HepG2 (cell line): ENCODE results near the gene TOB1.

Experiments
- MTF2 ChIP-seq: sonication (generic); formaldehyde crosslinking; IDR thresholded peaks from 2 replicates; pipeline ENCODE4 v1.5.0; 2020; ENCODE audit warnings: missing genetic modification reagents, borderline replicate concordance
- SMARCC2 ChIP-seq: fragments of 450-650 bp; IDR thresholded peaks from 2 replicates; pipeline ENCODE4 v1.6.1; 2017; ENCODE audit warnings: antibody characterized with exemption, mild to moderate bottlenecking
- SMARCE1 ChIP-seq: fragments of 450-650 bp; IDR thresholded peaks from 2 replicates; pipeline ENCODE4 v1.6.1; 2017; ENCODE audit warnings: borderline replicate concordance
- SMC3 ChIP-seq: IDR thresholded peaks from 2 replicates; pipeline ENCODE4 v1.6.1; 2011; ENCODE audit warnings: low read length, improper control_type of control experiment
- TBL1XR1 ChIP-seq: fragments of 150-350 bp; IDR thresholded peaks from 2 replicates; pipeline ENCODE4 v1.6.1; 2014; ENCODE audit warnings: borderline replicate concordance, low read length; ENCODE audit not compliant: partially characterized antibody
- ZKSCAN8 ChIP-seq: IDR thresholded peaks from 2 replicates; pipeline ENCODE4 v1.6.1; 2016; ENCODE audit warnings: borderline replicate concordance, missing genetic modification reagents, missing compliant biosample characterization
- ZNF660 ChIP-seq: sonication (generic); formaldehyde crosslinking; IDR thresholded peaks from 2 replicates; pipeline ENCODE4 v1.5.1; 2020; ENCODE audit warnings: mild to moderate bottlenecking, low read depth, missing genetic modification reagents, borderline replicate concordance
- TF ChIP-seq, protein P1 (sequence below): sonication (generic); formaldehyde crosslinking; IDR thresholded peaks from 2 replicates; pipeline ENCODE4 v1.5.0; 2020; ENCODE audit warnings: mild to moderate bottlenecking, missing genetic modification reagents, moderate library complexity
- TF ChIP-seq, protein P2 (sequence below): IDR thresholded peaks from 2 replicates; pipeline ENCODE4 v1.6.1; 2012; ENCODE audit warnings: inconsistent platforms
- TF ChIP-seq, protein P3 (sequence below): sonication (generic); formaldehyde crosslinking; IDR thresholded peaks from 2 replicates; pipeline ENCODE4 v1.5.0; 2020; ENCODE audit warnings: mild to moderate bottlenecking, missing genetic modification reagents, borderline replicate concordance

GRCh38 chr17:50909765-50910605, 43.8 kb upstream of the TOB1 start:
- TF ChIP-seq, protein P1, sequence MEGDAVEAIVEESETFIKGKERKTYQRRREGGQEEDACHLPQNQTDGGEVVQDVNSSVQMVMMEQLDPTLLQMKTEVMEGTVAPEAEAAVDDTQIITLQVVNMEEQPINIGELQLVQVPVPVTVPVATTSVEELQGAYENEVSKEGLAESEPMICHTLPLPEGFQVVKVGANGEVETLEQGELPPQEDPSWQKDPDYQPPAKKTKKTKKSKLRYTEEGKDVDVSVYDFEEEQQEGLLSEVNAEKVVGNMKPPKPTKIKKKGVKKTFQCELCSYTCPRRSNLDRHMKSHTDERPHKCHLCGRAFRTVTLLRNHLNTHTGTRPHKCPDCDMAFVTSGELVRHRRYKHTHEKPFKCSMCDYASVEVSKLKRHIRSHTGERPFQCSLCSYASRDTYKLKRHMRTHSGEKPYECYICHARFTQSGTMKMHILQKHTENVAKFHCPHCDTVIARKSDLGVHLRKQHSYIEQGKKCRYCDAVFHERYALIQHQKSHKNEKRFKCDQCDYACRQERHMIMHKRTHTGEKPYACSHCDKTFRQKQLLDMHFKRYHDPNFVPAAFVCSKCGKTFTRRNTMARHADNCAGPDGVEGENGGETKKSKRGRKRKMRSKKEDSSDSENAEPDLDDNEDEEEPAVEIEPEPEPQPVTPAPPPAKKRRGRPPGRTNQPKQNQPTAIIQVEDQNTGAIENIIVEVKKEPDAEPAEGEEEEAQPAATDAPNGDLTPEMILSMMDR (CRISPR knock-in tag), result no peak
- no peak for TF ChIP-seq SMARCE1
- TF ChIP-seq, protein P2, sequence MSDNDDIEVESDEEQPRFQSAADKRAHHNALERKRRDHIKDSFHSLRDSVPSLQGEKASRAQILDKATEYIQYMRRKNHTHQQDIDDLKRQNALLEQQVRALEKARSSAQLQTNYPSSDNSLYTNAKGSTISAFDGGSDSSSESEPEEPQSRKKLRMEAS, result 0 out of 2 replicates have a peak, but pooled peaks have one; percentile 63
- TF ChIP-seq SMC3, result no peak
- TF ChIP-seq ZNF660 (CRISPR knock-in tag), result 0 out of 2 replicates have a peak, but pooled peaks have one; percentile 49
- TF ChIP-seq SMARCC2, result no peak
- TF ChIP-seq, protein P3, sequence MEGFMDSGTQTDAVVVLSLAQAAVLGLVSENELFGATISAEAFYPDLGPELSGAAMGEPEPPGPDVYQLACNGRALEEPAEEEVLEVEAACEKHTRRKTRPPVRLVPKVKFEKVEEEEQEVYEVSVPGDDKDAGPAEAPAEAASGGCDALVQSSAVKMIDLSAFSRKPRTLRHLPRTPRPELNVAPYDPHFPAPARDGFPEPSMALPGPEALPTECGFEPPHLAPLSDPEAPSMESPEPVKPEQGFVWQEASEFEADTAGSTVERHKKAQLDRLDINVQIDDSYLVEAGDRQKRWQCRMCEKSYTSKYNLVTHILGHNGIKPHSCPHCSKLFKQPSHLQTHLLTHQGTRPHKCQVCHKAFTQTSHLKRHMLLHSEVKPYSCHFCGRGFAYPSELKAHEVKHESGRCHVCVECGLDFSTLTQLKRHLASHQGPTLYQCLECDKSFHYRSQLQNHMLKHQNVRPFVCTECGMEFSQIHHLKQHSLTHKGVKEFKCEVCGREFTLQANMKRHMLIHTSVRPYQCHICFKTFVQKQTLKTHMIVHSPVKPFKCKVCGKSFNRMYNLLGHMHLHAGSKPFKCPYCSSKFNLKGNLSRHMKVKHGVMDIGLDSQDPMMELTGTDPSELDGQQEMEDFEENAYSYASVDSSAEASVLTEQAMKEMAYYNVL (CRISPR knock-in tag), result peak; percentile 63; the same call in 1 of the 2 replicates
- TF ChIP-seq TBL1XR1, result no peak
- peak; percentile 82; the same call in 1 of the 2 replicates for TF ChIP-seq ZKSCAN8 (CRISPR knock-in tag)
- TF ChIP-seq MTF2 (CRISPR knock-in tag), result no peak; the same call in 1 of the 2 replicates
